Sigmoid colon (tissue), 3 donors: ENCODE results near the gene LARP4B.

Experiments used
- POLR2A ChIP-seq, 2 donors: fragments of 450-650 bp; IDR thresholded peaks; one replicate each; pipeline ENCODE4 v1.6.1; 2016; ENCODE audit warnings: antibody characterized with exemption in 2 of 2, mild to moderate bottlenecking in 2 of 2, moderate library complexity in 2 of 2
- TF ChIP-seq, protein P1 (sequence below), 4 experiments: fragments of 450-650 bp in 3 of 4; fragments of 200-600 bp in 1 of 4; IDR thresholded peaks; one replicate each; pipeline ENCODE4 v1.5.1; 2016 to 2019; ENCODE audit warnings: antibody characterized with exemption in 4 of 4, mild to moderate bottlenecking in 3 of 4, moderate library complexity in 2 of 4

DNA sequence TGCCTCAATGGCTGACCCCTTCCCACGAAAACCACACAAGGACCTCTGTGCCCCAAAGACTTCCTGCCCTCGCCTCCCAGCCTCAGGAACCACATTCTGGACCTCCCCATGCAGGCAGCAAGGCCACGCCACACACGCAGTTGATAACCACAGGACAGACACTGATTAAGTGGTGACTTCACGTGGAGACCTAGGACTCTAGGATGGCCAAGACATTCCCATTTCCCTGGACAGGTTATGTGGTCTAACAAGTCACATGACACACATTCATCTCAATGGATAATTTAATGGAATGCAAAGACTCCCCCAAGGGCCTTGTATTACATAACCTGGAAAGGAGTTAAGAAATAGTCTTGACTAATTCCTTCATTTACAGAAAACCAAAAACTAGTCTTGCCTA is 110.2 kb downstream of the LARP4B start:
- no peak for TF ChIP-seq POLR2A (IDR thresholded peaks at IDR 0.05)
- TF ChIP-seq, protein P1, sequence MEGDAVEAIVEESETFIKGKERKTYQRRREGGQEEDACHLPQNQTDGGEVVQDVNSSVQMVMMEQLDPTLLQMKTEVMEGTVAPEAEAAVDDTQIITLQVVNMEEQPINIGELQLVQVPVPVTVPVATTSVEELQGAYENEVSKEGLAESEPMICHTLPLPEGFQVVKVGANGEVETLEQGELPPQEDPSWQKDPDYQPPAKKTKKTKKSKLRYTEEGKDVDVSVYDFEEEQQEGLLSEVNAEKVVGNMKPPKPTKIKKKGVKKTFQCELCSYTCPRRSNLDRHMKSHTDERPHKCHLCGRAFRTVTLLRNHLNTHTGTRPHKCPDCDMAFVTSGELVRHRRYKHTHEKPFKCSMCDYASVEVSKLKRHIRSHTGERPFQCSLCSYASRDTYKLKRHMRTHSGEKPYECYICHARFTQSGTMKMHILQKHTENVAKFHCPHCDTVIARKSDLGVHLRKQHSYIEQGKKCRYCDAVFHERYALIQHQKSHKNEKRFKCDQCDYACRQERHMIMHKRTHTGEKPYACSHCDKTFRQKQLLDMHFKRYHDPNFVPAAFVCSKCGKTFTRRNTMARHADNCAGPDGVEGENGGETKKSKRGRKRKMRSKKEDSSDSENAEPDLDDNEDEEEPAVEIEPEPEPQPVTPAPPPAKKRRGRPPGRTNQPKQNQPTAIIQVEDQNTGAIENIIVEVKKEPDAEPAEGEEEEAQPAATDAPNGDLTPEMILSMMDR (IDR thresholded peaks at IDR 0.05) = no peak
